ENCODE data around the gene BCAS3.

GRCh38 chr17:61389670-61390478, 712.2 kb downstream of the BCAS3 start:
- TF ChIP-seq CTCF (IDR thresholded peaks at IDR 0.05), result peak in 1 of 3 donors; percentile 17
- TF ChIP-seq POLR2A (IDR thresholded peaks at IDR 0.05), result no peak

Data from lower leg skin (tissue), 3 donors.